Uterus (tissue), 2 donors: ENCODE data around the gene DYNLT1.

Experiments
- CTCF ChIP-seq, 4 experiments: fragments of 200-600 bp in 2 of 4; fragments of 450-650 bp in 2 of 4; sonication (generic) in 2 of 4; IDR thresholded peaks; one replicate each; pipeline ENCODE4 v1.5.1; 2016 to 2019; ENCODE audit warnings: antibody characterized with exemption in 4 of 4, mild to moderate bottlenecking in 2 of 4, moderate library complexity in 1 of 4
- POLR2A ChIP-seq, 2 donors: fragments of 450-650 bp; IDR thresholded peaks; one replicate each; pipeline ENCODE4 v1.6.1; 2016; ENCODE audit warnings: antibody characterized with exemption in 2 of 2, mild to moderate bottlenecking in 1 of 2, moderate library complexity in 1 of 2

- TF ChIP-seq POLR2A (IDR thresholded peaks at IDR 0.05), result no peak
- TF ChIP-seq CTCF (IDR thresholded peaks at IDR 0.05), result no peak
Measured at GRCh38 chr6:158586652-158587051, 57.9 kb downstream of the DYNLT1 start.
